ENCODE results near the gene CYP1B1.
A peak's percentile ranks its signal among the peaks of the same experiment; 100 is the strongest.
"Not testable (repeated sequence)": the region's sequence is repeated elsewhere in the genome, so short reads cannot be mapped to it uniquely, and the experiment has no call there.

The CYP1B1 gene

DNA sequence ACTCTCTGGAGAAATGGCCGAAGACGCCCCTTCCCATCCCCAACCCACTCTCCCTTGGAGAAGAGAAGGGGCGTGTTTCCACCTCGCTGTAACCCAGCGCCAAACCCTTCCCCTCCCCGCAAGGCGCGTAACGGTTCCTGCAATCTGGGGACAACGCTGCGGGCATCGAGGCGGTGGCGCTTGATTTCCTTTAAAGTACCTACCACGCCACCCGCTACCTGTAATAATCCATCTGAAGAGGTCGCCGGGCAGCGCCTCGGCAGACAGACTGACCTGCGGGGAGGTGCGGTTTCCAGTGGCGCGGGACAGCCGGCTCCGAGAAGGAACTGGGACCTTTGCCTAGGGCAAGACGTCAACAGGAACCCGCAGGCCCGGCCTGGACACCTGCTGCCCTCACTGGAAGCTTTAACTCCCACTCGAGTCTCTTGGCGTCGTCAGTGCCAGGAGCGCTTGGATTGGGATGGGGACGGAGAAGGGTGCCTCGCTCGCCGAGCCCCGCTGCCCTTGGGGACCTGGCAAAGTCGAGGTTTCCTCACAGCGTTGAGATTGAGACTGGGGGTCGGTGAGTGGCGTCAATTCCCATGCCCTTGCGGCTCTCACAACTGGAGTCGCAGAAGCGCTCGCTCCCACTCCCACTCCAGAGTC lies at the start of gene CYP1B1:
TSS of gene CYP1B1 (minus strand) at position 645 of the 645 bp plus-strand sequence. CDS start 763 bp downstream, outside the sequence.
- DNase-seq: no peak

GRCh38 chr2:38125007-38125406 lies 49.1 kb upstream of the CYP1B1 start:
- DNase-seq: no peak

DNA sequence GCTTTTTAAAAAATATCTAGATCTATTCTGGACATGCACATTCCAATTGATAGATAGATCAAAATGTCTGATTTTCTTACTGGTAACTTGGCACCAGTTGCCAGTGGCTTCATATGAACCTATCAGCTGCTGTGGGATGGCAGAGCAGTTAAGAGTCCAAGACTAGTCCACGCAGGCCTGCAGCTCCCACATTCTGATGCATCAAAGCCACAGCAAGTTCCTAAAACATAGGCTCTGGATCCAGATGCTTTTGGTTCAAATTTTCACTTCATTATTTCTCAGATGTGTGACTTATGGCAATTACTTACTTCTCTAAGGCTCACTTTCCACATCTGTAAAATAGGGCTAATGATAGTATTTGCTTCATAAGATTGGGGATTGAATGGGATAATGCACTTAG lies 48.0 kb upstream of the CYP1B1 start:
- no peak for DNase-seq

GRCh38 chr2:38122344-38122743 lies 46.4 kb upstream of the CYP1B1 start:
- DNase-seq: no peak

DNA sequence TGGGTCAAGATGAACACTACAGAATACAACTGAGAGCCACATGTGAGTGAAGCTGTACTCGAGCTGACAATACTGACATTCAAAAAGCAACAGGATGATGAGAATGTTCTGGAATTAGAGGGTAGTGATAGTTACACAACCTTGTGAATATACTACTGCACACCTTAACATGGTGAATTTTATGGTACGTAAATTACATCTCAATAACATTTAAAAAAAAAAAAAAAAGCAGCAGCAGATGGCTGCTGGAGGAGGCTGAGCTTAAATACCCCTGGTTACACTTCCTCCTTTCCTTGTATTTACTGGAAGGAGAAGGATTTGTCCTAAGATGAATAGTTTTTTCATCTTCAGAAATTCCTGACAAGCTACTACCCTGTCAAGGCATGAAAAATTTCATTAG lies 45.5 kb upstream of the CYP1B1 start:
- DNase-seq: no peak

GRCh38 chr2:38120829-38121228 lies 44.9 kb upstream of the CYP1B1 start:
- DNase-seq: no peak

GRCh38 chr2:38120264-38120592 lies 44.3 kb upstream of the CYP1B1 start:
- no peak for DNase-seq

DNA sequence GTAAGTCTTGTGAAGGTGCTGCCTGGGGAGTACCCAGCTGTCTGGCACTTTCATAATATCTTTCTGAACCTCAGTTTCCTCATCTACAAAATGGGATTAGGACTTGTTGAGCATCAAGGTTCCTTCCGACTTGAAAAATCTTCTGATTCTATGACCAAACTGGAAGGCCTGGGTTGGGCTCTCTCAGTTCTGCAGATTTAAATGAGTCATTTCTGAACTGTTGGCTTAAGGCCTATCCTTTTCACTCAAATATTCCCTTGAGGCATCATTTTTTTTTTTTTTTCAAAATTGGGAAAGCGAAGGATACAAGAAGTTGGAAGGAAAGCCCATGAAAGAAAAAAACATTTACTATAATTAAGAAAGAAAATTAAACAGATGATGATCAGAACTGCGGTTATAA lies 40.8 kb upstream of the CYP1B1 start:
- DNase-seq: no peak

DNA sequence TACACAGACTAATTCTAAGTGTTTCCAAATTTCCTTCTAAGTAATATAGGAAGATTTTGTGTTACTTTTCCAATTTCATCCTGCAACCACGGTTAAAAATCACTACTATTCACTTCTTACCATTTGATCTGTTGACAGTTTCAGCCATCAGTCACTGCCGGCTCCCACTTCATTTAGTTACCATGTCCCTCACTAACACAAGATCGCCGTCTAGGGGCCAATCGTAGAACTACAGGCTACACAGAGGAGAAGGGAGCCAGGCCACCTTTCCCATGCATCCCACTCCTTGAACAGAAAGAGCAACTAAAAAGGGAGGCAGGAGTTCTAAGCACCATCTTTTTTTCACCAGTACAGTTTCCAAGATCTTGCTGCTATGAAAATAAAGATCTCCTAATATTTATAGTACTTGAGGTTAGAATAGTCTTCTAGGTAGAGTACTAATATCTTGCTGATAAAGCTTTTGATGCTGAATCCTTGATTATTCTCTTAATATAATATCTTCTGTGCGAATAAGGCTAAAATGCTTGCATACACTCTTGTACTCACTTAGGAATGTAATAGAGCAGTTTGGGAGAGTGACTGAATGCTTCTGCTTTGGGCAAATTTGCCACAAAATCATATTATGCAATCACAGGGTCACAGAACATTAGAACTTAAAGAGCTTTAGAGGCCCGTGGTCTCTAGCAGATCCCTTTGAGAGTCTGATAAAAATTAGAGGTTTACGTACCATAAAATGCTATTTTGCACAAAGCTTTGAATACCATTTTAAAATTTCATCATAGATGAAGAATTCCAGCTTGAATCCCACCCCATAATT lies 39.5 kb upstream of the CYP1B1 start:
- peak; percentile 8 for DNase-seq

DNA sequence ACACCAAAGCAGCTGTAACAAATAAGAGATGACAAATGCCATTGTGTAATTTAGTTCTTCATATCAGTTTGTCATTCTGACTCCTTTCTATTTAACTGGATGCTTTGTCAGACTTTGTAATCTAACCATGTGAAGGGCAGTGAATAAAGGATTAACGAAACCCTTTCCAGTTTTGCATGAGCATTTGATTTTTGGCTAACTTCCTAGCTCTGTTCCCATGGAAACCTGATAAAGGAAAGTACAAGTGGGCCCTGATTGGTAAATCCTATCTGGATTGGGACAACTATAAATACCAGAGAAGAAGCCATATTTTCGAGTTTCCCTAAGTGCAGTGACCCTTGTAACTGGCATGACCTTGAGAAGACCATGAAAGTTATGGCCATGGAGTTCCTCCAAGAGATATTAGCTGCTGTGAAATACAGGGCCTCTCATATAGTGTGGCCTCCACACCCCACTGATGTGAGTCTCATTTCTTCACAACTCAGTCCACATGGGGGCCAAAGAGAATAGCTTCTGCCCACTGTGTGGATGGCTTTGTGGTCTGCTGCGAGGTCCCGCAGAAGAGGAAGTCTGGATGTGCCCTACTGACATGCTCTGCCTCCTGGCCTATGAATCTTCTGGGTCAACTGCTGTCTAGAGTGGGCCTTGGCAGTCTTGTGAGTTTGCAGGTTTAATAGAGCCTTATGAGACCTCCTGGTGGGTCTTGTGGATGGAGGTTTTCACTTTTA lies 38.2 kb upstream of the CYP1B1 start:
- DNase-seq: no peak

GRCh38 chr2:38113051-38113450 lies 37.1 kb upstream of the CYP1B1 start:
- DNase-seq: no peak

DNA sequence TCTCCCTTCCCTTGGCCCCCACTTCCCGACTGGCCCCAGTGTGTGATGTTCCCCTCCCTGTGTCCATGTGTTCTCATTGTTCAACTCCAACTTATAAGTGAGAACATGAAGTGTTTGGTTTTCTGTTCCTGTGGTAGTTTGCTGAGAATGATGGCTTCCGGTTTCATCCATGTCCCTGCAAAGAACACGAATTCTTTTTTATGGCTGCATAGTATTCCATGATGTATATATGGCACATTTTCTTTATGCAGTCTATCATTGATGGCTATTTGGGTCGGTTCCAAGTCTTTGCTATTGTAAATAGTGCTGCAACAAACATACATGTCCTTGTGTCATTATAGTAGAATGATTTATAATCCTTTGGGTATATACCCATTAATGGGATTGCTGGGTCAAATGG lies 35.4 kb upstream of the CYP1B1 start:
- DNase-seq: not testable (repeated sequence)

DNA sequence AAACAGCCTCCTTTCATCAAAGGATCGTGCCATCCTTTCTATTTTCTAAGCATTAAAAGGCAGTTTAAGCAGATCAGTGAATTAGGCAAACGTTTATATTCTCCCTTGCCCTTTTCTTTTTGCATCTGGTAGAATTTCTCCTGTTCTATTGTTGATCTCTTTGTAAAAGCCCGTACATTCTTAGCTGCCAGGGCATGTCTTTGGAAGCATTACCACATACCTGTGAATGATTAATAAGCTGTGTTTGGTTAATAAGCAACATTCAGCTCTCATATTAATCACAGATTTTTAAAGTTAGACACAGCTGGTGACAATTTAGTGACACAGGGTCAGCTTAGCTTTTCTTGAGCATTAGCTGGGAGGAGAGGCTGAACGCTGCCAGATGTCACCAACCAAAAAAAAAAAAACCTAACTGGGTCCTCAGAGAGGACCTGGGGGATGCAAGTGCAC lies 33.8 kb upstream of the CYP1B1 start:
- no peak for DNase-seq

- DNase-seq: no peak
Observed at GRCh38 chr2:38108907-38109731, 33.2 kb upstream of the CYP1B1 start.

DNA sequence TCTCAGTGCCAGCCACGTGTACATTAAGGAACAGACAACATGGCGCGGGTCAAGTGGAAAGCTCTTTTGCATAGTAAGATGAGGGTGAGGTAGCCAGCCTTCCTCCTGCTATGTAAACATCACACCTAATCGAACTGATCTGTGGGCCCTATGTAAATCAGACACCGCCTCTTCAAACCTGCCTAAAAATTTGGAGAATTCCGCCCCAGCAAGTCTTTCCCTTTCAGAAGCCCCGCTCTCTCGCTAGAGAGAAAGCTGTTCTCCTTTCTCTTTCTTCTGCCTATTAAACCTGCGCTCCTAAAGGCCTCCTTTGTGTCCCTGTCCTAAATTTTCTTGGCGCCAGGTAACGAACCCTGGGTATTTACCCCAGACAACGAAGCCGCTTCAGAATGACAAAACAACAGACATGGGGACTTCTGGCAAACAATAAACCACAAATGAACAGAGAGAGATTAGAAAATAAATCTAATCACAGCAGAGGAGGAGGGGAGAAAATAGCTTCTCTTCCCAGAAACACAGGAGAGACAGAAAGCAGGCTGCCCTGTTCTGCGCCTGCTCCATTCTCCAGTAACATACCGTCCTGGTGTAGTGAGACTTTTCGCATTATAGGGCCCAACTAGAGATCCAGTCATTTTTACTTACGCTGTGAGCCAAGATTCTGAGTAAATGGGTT lies 31.9 kb upstream of the CYP1B1 start:
- no peak for DNase-seq

- DNase-seq: no peak
Observed at GRCh38 chr2:38106405-38107094, 30.6 kb upstream of the CYP1B1 start.

DNA sequence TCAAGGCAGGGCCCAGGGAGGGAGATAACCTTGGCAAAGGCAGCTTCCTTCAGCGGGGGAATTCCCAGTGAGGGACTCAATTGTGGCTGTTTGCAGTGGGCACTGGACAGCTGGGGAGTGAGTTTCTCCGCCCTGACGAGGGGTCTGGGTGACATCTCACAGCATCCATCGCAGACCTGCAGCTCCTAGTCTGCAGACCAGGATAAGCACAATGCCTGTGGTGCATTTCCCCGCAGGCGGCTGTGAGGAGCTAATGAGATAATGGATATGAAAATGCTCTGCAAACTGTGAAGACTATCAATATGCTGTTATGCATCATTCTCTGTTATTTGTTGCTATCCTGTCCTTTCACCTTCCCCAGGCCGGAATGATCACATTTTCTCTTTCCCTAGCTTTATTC lies 30.0 kb upstream of the CYP1B1 start:
- DNase-seq: no peak

GRCh38 chr2:38104598-38104997 lies 28.6 kb upstream of the CYP1B1 start:
- no peak for DNase-seq

GRCh38 chr2:38100328-38100727 lies 24.4 kb upstream of the CYP1B1 start:
- DNase-seq: no peak

DNA sequence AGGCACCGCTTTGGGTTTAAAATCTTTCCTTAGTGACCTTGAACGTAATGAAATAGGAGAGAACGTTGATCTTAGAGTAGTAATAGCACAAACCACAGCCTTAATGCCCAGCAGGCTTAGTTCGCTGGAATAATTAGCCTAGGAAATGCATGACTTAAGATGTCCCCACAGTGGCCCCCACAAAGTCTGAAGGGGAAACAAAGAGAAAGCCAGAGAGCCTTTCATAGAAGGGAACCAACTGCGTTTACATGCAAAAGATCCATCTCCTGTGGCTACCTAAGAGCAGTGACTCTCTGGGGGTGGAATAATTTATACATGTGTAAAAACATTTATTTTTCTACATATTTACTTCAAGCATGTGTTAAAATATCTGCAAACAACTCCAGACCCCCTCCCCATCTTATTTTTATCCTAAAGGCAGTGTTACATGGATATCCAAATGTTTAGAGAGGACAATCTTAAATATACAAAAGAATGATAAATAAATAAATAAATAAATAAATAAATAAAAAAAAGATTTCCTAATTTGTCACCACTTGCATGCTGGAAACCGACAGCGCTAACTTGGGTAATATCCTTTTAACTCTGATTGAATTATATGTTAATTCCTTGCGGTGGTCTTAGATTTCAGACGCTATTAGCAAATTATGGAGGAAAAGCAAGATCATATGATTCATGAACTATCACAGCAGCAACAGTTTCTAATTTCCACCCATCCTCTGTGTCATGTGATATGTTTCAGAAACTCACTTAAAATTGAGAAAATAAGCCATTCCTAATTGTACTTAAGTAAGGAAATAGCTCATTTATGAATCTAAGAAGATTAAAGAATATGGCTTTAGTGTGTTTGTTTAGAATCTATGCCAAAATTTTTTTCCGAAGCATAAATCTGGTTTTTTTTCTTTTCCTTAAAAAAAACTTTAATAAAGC lies 23.4 kb upstream of the CYP1B1 start:
- DNase-seq: no peak
